Measurements from ENCODE around the gene KMT5C.

DNA sequence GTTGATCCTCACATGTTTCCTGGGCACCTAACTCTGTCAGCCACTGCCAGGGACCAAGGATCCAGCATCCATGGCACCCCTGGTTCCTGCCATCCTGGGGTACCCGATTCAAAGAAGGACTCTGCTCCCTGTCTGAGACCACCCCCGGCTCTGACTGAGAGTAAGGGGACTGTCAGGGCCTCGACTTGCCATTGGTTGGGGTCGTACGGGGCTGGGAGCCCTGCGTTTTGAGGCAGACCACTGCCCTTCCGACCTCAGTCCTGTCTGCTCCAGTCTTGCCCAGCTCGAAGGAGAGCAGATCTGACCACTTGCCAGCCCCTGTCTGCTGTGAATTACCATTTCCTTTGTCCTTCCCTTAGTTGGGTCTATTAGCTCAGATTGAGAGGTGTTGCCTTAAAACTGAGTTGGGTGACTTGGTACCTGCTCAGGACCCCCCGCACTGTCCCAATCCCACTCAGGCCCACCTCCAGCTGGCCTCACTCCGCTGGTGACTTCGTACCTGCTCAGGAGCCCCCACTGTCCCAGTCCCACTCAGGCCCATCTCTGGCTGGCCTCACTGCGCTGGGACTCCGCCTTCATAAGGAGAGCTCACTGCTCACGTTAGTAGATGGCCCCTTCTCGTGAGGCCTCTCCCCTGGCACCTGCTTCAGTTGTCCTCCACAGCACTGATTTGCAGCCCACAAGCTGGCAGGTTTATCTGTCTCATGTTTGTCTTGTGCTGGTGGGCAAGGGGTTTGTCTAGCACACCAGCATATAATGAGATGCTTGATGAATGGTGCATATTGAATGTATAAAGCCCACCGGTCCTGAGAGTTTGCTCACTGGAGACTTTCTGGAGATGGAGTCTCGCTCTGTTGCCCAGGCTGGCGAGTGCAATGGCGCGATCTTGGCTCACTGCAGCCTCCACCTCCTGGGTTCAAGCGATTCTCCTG is 50.0 kb downstream of the KMT5C start:
- TF ChIP-seq, protein P1, sequence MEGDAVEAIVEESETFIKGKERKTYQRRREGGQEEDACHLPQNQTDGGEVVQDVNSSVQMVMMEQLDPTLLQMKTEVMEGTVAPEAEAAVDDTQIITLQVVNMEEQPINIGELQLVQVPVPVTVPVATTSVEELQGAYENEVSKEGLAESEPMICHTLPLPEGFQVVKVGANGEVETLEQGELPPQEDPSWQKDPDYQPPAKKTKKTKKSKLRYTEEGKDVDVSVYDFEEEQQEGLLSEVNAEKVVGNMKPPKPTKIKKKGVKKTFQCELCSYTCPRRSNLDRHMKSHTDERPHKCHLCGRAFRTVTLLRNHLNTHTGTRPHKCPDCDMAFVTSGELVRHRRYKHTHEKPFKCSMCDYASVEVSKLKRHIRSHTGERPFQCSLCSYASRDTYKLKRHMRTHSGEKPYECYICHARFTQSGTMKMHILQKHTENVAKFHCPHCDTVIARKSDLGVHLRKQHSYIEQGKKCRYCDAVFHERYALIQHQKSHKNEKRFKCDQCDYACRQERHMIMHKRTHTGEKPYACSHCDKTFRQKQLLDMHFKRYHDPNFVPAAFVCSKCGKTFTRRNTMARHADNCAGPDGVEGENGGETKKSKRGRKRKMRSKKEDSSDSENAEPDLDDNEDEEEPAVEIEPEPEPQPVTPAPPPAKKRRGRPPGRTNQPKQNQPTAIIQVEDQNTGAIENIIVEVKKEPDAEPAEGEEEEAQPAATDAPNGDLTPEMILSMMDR (IDR thresholded peaks at IDR 0.05) = no peak
- no peak for TF ChIP-seq POLR2A (IDR thresholded peaks at IDR 0.05)
